GM13976 (cell line): Measurements from ENCODE around the gene POMGNT1.

ENCODE experiments used
- DNase-seq: peaks from one replicate; pipeline ENCODE4 v3.0.0; 2012; ENCODE audit warnings: low spot score
- in situ Hi-C: fragments of 300-500 bp; cut with MboI; formaldehyde crosslinking; loops from one replicate; pipeline ENCODE4 v1.12.0; 2022; ENCODE audit warnings: low sequenced_read_pairs, mixed read lengths, inconsistent platforms; ENCODE audit not compliant: unreplicated experiment
- TF ChIP-seq, protein P1 (sequence below): IDR thresholded peaks from 2 replicates; pipeline ENCODE4 v1.5.1; 2012; ENCODE audit warnings: borderline replicate concordance, mild to moderate bottlenecking; ENCODE audit not compliant: insufficient read depth; ENCODE audit errors: extremely low read depth, missing control alignments, control extremely low read depth

The POMGNT1 gene

DNA sequence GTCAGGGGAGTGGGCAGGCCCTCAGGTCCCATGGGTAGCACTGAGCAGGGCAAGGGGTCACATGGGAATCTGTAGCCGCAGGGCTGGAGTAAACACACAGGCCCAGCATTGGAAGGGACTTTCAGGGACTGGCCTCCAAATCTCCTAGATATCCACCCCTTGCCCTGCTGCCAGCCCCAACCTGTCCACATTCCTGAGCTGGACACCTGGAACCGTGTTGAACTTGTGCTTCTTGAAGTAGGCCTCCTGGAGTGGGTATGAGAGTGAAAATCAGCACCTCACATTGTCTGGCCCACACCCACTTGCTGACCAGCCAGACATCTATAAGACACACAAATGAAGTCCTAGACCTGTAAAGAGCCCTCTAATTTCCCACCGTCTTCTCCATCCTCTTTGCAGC lies 7.7 kb downstream of the POMGNT1 start:
- no peak for DNase-seq
- TF ChIP-seq, protein P1, sequence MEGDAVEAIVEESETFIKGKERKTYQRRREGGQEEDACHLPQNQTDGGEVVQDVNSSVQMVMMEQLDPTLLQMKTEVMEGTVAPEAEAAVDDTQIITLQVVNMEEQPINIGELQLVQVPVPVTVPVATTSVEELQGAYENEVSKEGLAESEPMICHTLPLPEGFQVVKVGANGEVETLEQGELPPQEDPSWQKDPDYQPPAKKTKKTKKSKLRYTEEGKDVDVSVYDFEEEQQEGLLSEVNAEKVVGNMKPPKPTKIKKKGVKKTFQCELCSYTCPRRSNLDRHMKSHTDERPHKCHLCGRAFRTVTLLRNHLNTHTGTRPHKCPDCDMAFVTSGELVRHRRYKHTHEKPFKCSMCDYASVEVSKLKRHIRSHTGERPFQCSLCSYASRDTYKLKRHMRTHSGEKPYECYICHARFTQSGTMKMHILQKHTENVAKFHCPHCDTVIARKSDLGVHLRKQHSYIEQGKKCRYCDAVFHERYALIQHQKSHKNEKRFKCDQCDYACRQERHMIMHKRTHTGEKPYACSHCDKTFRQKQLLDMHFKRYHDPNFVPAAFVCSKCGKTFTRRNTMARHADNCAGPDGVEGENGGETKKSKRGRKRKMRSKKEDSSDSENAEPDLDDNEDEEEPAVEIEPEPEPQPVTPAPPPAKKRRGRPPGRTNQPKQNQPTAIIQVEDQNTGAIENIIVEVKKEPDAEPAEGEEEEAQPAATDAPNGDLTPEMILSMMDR = no peak
- in situ Hi-C loops = no loop called here

DNA sequence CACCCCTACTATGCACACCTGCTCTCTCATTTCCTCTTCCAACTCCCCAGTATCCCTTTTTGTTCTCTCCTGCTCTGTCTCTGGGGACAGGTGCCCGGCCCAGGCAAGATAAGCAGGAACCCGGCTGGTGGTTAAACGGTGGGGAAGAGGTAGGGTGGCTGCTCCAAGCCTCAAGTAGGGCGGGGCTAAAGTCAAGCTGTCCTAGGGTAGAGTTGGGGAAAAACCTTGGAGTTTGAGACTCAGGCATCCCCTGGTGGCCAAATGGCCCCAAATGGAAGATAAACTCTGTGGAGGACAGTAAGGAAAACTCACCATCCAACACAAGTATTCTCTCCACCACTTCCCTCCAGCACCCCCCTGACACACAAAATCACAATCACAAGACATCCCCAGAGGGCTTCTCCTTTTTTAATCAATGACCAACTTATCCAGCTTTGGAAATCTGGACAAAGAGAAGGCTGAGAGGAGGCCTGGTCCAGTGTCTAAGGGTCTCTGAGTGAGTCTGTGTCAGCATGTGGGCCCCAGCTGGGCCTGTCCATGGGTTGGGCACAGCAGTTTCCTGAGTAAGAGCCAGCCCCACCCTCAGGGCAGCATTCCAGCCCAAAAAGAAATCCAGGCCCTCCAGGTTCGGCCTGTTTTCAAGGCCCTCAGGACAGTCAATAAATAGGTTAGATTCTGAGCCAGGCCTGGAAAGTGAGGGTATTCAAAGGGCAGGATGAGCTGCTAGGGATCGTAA lies 9.8 kb downstream of the POMGNT1 start:
- TF ChIP-seq, protein P1 = no peak
- in situ Hi-C loops = no loop called here
- no peak for DNase-seq

DNA sequence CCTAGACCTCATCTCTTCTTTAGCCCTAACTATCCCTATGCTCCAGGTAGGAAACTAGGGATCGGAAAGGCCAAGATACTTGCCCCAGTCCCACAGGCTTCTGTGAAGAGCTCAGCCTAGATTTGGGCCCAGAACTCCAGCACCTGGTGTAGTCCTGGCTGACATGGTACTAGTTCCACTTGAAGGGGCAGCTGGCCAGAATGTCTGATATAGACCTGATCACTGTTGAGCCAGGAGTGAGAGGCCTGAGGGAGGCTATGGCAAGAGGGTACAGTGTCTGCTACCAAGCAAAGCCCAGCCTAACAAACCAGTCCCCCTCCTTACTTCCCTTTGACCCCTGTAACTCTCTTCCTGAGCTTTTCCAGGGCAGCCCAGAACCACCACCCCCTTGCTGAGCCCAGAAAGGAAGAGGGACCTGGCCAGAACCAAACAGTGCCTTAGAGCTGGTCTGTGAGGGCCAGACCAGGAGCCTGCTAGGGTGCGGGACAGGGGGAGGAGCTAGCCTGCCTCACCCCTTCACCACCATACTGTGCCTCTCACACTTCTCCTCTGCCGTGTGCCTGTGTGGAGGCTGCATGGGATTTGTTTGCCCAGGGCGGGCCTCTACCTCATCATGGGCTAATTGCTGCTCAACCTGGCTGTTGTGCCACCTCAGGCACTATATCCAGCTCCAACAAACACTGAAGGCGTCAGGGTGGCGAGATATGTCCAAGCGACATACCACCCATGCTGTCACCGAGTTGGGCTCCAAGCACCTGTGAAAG lies 10.9 kb downstream of the POMGNT1 start:
- TF ChIP-seq, protein P1 = no peak
- in situ Hi-C loops = no loop called here
- DNase-seq = no peak

DNA sequence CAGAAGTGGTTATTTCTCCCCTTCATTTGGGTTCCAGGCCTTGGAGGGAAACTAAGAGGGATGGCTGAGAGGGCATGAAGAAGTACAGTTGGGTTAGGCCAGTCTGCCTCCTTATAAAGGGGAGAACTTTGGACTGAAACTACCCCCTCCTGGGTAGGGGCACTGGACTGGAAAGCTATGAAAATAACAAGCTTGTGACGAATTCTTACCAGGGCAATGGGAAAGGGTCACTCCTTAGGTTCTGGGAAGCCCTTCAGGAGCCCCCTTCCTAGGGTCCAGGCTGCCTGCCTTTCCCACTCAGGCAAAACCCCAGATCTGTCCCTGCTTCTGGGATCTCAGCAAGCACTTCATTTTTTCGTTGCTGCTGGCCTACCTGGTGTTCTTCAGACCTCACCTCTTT lies 12.2 kb downstream of the POMGNT1 start:
- no peak for DNase-seq
- in situ Hi-C loops = no loop called here
- TF ChIP-seq, protein P1 = no peak

DNA sequence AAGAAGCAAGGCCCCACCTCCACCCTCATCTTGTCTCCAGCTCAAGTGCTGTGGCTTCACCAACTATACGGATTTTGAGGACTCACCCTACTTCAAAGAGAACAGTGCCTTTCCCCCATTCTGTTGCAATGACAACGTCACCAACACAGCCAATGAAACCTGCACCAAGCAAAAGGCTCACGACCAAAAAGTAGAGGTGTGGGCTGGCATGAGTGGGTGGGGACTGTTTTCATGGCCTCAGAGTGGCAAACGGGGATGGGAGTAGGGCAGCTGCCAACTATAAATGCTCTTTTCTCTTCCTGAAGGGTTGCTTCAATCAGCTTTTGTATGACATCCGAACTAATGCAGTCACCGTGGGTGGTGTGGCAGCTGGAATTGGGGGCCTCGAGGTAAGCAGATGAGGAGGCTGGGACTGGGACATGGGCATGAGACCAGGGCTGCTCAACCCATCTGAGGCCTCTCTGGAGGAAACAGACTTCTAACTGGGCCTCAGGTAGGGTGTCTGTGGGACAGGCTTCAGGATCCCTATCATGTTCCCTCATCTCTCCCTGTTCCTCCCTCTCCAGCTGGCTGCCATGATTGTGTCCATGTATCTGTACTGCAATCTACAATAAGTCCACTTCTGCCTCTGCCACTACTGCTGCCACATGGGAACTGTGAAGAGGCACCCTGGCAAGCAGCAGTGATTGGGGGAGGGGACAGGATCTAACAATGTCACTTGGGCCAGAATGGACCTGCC lies 13.1 kb downstream of the POMGNT1 start:
- TF ChIP-seq, protein P1 = no peak
- in situ Hi-C loops = no loop called here
- DNase-seq = no peak

DNA sequence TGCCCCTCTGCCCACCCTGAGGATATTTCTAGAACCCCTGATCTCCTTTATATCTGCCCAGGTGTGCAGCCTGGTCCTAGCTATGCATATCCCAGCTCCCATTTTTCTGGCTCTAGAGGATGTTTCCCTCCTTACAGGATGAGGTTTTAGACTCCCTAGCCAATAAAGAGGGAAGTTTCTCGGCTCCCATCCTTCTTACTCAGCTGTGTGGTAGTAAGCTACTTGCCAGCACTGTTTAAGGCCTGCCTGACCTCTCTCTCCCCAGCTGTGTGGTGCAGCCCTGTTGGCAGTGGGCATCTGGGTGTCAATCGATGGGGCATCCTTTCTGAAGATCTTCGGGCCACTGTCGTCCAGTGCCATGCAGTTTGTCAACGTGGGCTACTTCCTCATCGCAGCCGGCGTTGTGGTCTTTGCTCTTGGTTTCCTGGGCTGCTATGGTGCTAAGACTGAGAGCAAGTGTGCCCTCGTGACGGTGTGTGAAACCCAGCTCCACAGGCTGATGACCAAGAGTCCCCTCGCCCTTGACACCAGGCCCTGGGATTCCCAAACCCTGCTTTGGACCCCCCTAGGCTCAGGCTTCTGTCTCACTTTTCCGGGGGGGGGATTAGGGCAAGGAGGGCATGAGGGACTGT lies 14.2 kb downstream of the POMGNT1 start:
- TF ChIP-seq, protein P1 = no peak
- DNase-seq = peak; percentile 56
- in situ Hi-C loops = no loop called here
